ENCODE measurements around the gene LINGO3.
A peak's percentile ranks its signal among the peaks of the same experiment; 100 is the strongest.

The LINGO3 gene

DNA sequence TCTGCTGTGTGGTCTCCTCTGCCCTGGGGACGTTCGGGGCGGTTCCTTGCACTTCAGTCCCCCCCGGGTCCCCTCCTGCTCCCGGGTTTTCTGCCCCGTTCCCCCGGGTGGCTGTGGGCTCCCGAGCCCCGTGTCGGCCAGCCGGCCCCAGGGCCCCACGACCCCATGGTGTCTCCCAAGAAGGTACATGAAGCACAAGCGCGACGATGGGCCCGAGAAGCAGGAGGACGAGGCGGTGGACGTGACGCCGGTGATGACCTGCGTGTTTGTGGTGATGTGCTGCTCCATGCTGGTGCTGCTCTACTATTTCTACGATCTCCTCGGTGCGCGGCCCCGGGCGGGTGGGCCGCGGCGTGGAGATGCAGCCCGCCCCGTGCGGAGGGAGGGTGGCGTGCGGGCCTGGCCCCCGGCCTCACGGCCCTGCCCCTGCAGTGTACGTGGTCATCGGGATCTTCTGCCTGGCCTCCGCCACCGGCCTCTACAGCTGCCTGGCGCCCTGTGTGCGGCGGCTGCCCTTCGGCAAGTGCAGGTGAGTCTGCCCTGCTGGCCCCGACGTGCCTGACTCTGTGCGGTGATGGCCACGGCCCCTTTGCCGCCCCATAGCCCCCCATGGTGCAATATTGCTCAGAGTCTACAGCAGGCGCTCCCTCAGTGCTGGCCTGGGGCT lies 31.8 kb upstream of the LINGO3 start:
- DNase-seq (ENCODE audit: low spot score), result no peak

GRCh38 chr19:2338751-2339643 lies 31.0 kb upstream of the LINGO3 start:
- DNase-seq (ENCODE audit: low spot score), result no peak

- no peak for DNase-seq (ENCODE audit: low spot score)
Observed at GRCh38 chr19:2338055-2338615, 30.2 kb upstream of the LINGO3 start.

DNA sequence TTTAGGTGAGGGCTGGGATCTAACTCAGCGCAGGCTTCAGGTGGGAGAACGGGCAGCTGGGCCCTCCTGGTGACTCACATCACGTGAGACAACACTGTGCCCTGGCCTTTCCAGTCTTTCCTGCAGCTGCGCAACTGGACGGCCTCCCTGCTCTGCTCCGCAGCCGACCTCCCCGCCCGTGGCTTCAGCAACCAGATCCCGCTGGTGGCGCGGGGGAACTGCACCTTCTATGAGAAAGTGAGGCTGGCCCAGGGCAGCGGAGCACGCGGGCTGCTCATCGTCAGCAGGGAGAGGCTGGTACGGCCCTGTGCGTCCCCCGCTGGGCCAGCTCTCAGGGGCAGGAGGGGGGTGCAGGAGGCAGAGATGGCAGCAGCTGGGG lies 29.4 kb upstream of the LINGO3 start:
- peak; percentile 69 for DNase-seq (ENCODE audit: low spot score)

DNA sequence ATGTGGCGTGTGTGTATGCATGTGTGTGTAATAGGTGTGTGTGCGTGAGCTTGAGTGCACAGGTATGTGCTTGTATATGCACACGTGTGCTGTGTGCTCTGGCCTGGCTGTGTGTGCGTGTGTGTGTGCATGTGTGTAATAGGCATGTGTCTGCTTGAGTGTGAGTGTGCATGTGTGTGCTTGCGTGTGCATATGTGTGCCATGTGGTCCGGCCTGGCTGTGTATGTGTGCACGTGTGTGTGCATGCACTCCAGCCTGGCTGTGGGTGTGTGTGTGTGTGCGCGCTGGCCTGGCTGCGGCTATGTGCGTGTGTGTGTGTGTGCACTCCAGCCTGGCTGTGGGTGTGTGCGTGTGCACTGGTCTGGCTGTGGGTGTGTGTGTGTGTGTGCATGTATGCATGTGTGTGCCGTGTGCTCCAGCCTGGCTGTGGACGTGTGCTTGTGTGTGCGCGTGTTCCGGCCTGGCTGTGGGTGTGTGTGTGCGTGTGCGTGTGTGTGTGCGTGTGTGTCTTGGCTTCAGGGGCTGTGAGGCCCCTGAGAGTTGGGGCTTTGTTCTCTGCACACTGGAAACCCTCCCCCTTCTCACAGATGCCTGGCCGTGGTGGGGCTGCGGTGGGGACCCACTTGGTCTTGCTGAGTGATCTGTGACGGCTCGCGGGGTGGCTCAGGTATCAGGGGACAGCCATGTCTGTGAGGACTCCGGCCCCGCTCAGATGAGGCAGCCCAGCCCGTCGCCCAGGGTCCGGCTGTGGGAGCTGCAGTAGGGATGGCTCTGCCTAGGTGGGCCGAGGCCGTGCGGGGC lies 28.8 kb upstream of the LINGO3 start:
- no peak for DNase-seq (ENCODE audit: low spot score)

DNA sequence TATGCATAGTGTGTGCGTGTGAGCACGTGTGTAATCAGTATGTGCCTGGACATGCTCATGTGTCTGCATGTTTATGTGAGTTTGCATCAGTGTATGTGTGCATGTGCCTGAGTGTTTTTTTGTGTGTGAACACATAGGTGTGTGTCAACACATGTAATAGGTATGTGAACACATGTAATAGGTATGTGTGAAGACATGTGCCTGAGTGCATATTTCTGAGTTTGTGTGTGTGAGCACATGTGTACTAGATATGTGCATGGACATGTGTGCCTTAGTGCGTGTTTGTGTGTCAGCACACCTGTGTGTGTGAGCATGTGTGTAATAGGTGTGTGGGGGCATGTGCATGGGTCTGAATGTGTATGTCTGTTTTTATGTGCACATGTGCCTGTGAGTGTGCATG lies 27.9 kb upstream of the LINGO3 start:
- no peak for DNase-seq (ENCODE audit: low spot score)

GRCh38 chr19:2334986-2335846 lies 27.3 kb upstream of the LINGO3 start:
- no peak for DNase-seq (ENCODE audit: low spot score)

GRCh38 chr19:2334426-2334825 lies 26.5 kb upstream of the LINGO3 start:
- DNase-seq (ENCODE audit: low spot score), result no peak

DNA sequence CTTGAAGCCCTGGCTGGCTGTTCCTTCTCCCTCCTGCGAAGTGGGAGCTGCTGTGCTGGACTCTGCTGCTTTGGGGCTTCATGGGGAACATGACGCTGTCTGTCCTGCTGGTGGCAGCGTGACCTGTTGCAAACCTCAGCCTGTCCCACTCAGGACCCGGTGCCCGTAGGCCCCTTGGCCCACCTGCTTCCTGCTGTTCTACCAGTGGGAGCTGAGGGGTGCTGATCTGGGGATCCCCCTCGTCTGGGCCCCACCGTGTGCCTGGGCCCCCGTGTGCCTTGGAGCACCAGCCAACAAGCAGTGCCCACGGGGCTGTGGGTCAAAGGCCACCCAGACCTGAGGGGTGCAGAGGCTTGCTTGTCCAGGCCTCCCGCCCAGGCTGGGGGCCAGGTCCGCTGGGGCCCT lies 25.9 kb upstream of the LINGO3 start:
- DNase-seq (ENCODE audit: low spot score), result no peak

DNA sequence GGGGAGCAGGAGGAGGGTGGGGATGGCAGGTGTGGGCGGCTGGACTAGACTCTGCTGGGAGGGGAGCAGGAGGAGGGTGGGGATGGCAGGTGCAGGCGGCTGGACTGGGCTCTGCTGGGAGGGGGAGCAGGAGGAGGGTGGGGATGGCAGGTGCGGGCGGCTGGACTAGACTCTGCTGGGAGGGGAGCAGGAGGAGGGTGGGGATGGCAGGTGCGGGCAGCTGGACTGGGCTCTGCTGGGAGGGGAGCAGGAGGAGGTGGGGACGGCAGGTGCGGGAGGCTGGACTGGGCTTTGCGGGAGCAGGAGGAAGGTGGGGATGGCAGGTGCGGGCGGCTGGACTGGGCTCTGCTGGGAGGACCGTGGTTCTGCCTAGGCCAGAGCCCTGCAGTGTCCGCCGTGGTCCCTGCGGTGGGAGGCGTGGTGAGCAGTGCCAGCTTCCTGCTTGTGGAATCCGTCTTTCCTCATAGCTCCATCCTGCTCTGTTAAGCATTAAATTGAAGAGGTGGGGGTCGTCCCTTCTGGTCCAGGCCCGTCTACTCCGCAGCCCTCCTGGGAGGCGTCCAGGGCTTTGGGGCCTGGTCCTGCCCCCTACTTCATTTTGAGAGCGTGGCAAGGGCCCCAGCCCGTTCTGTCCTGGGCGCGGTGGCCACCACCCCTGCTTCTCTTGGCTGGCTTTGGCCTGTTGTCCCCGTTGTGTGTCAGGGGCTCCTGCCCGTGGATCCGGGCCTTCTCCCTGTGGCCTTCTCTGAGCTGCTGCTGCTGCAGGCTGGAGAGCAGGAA lies 25.3 kb upstream of the LINGO3 start:
- no peak for DNase-seq (ENCODE audit: low spot score)

DNA sequence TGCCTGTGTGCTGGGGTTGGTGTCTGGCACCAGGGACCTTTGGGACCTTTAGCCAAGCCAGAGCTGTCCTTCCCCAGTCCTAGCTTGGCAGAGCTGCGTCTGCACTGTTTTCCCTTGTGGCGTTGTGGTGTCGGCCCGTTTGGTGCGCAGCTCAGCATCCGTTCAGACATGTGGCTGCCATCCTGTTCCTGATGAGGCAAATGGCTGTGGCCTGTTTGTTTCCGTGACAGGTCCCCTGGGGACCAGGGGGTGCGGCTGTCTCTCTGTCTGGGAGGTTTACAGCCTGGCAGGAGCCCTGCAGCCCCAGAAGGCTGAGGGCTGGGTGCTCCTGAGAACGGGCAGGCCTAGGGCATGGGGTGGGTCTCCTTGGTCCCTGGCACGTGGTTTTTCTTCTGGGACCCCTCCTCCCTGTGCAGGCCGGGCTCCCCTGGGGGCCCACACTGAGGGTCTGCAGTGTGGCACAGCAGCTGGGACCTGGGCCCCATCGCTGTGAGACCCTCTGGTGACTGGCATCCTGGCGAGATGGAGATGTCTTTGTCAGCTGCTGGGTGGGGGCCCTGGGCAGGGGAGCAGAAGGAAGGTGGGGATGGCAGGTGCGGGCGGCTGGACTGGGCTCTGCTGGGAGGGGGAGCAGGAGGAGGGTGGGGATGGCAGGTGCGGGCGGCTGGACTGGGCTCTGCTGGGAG lies 24.5 kb upstream of the LINGO3 start:
- peak; percentile 84 for DNase-seq (ENCODE audit: low spot score)

DNA sequence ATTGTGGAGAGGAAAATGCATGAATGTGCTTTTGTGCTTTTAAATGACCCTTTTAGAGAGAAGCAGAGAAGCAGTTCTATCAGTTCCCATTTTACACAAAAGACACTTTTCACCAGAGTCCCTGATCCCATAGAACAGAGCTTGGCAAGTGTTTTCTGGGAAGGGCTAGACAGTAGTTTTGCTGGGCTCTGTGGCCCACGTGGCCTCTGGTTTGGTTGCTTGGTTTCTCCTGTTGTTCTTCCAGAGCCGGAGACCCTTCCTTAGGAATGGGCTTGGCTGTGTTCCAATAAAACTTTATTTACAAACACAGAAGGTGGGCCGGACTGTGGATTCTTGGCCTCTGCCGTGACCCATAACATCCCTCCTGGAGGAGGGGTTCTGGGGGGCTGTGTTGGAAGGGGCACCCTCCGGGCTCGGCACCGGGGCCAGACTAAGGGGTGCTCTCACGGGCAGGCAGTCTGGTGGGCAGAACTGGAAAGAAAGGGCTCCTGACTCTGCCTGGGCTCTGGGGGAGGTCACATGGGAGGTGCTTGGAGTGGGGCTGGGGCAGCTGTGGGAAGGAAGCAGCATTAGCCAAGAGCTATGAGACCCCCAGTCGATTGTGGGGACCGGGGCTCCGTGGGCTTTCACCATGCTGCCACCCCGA lies 23.8 kb upstream of the LINGO3 start:
- no peak for DNase-seq (ENCODE audit: low spot score)

DNA sequence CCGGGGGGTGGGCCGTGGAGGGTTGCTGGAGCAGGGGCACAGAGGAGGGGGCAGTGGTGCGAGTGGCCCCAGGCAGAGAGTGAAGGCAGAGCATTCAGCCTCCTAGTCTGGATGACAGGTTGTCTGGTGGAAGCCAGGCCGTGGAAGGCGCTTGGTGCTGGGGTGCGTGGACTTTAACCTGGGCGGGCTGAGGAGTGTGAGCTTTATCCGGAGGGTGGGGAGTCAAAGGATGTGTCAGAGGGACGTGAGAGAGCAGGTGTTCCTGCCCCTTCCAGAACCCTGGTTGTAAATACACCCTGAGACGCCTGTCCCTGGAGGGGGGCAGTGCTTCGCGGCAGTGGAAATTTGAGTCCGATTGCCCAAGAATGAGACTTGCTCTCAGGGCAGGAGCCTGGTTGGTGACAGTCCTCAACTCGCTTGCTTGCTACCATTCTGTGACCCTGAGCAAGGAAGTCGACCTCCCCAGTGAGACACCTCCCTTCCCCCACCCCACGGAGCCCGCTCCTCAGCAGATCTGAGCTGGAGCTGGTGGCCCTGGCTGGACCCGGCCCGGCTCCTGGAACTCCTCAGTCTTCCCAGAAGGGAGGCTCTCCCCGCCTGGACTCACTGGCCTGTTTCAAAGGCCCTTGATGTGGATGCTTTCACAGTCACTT lies 22.8 kb upstream of the LINGO3 start:
- DNase-seq (ENCODE audit: low spot score), result no peak

- DNase-seq (ENCODE audit: low spot score), result no peak
Observed at GRCh38 chr19:2330255-2330631, 22.3 kb upstream of the LINGO3 start.

DNA sequence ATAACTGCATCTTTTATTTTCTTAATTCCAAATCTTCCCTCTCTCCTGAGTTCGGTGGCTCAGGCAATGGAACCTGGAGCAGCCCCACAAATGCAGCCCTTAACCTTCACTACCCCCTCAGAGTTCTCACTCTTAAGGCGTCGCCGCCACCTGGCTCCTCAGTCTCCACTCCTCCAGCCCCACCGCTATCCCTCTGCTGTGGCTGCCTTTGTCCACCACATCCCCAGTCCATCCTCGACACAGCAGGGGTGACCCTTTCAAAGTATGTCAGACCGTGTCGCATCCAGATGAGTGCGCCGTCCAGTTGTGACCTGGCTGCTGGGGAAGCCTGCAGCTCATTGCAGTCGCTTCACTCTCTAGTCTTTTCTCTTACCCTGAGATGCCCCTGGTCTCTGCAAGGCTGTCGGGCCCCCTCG lies 21.6 kb upstream of the LINGO3 start:
- DNase-seq (ENCODE audit: low spot score), result no peak

GRCh38 chr19:2329149-2329478 lies 21.2 kb upstream of the LINGO3 start:
- no peak for DNase-seq (ENCODE audit: low spot score)

GRCh38 chr19:2328401-2329148 lies 20.6 kb upstream of the LINGO3 start, which contains the start of the genes LSM7 and SPPL2B:
TSS of gene LSM7 (minus strand) at chr19:2328586. CDS start at chr19:2328566, 20 bp downstream.
TSS of gene SPPL2B (plus strand) at chr19:2328684. CDS start at chr19:2328710, 26 bp downstream.
- DNase-seq (ENCODE audit: low spot score), result peak; percentile 100

DNA sequence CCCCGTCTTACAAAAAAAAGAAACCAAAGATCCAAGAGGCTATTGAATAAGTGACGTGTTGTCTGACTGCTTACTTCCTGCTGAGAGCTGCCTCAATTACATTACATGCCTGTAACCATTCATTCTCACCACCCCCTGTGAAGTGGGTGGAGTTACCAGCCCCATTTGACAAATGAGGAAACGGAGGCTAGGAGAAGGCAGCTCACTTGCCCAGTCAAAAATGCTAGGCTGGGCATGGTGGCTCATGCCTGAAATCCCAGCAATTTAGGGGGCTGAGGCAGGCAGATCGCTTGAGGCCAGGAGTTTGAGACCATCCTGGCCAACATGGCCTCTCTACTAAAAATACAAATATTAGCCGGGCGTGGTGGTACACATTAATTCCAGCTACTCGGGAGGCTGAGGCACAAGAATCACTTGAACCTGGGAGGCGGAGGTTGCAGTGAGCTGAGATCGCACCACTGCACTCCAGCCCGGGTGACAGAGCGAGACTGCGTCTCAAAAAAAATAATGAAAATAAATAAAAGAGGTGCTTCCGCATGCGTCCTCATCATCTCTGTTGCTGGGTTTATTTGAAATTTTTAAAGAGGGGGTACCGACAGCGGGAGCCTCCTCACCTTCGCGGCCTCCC lies 19.9 kb upstream of the LINGO3 start:
- no peak for DNase-seq (ENCODE audit: low spot score)

Data from D341Med (cell line).